Uterus (tissue), 4 donors: Measurements from ENCODE around the gene SGK2. TPM values are rescaled to one million over a fixed set of nuclear protein-coding genes. Genes with fewer than 3 reads are reported as not detected.

Source experiments
- DNase-seq, 2 donors: peaks; one replicate each; pipeline ENCODE4 v3.0.0-alpha.2; 2019 to 2020
- H3K27ac ChIP-seq, 2 donors: fragments of 200-600 bp; sonication (generic); 1 replicate in 1 of 2; 2 replicates in 1 of 2; pipeline ENCODE4 v1.5.1; 2016 to 2018
- H3K27me3 ChIP-seq, 2 donors: fragments of 200-600 bp; sonication (generic); one replicate each; pipeline ENCODE4 v1.5.1; 2018 to 2019; ENCODE audit warnings: control low read depth in 1 of 2
- H3K36me3 ChIP-seq, 2 donors: fragments of 200-600 bp; sonication (generic); one replicate each; pipeline ENCODE4 v1.5.1; 2019; ENCODE audit warnings: control low read depth in 1 of 2
- H3K4me1 ChIP-seq, 2 donors: fragments of 200-600 bp; sonication (generic); one replicate each; pipeline ENCODE4 v1.5.1; 2018 to 2019; ENCODE audit warnings: control low read depth in 1 of 2
- H3K4me3 ChIP-seq, 2 donors: fragments of 200-600 bp; sonication (generic); 1 replicate in 1 of 2; 2 replicates in 1 of 2; pipeline ENCODE4 v1.5.1; 2018 to 2019; ENCODE audit warnings: mild to moderate bottlenecking in 1 of 2
- H3K9me3 ChIP-seq, 2 donors: fragments of 200-600 bp; sonication (generic); one replicate each; pipeline ENCODE4 v1.5.1; 2019; ENCODE audit warnings: control low read depth in 1 of 2
- POLR2A ChIP-seq, 2 donors: fragments of 450-650 bp; IDR thresholded peaks; one replicate each; pipeline ENCODE4 v1.6.1; 2016; ENCODE audit warnings: antibody characterized with exemption in 2 of 2, mild to moderate bottlenecking in 1 of 2, moderate library complexity in 1 of 2
- intact Hi-C: fragments of 100-400 bp; cut with DNase I; formaldehyde crosslinking; loops from one replicate; pipeline ENCODE4 v1.15.1; 2023; ENCODE audit warnings: low total_unique reads
- total RNA-seq, 4 donors: library from RNA; depleted of rRNA in 3 of 4; stranded (reverse); fragments of >200 nt in 3 of 4; gene quantifications; one replicate each; pipeline versions ENCODE4 v1.1.0 to v1.2.4, GENCODE V29; 2014 to 2023
- TF ChIP-seq, protein P1 (sequence below), 4 experiments: fragments of 200-600 bp in 2 of 4; fragments of 450-650 bp in 2 of 4; sonication (generic) in 2 of 4; IDR thresholded peaks; one replicate each; pipeline ENCODE4 v1.5.1; 2016 to 2019; ENCODE audit warnings: antibody characterized with exemption in 4 of 4, mild to moderate bottlenecking in 2 of 4, moderate library complexity in 1 of 4
- donor health status: DM: yes; HTN: yes; CAD: no.

The SGK2 gene
- total RNA-seq, 4 donors from 2014 or later = 0.77 to 5.9 (median 2.4) TPM; not detected in 1

DNA sequence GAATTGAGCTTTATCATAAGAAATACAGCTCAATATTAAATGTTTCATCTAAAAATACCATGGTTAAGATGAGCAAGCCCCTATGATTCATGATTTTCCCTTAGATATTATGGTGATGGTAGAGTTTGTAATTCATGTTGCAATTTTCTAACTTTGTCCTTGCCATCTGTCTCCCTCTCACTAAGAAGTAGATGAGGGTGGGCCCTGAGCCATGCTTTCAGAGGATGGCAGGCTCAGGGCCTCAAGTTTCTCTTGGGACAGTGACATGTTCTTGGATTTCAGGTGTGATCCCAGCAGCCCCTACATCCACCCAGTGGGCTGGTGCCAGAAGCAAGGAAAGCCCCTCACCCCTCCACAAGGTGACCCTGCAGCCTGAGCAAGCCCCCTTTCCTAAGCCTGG lies 25.8 kb upstream of the SGK2 start:
- intact Hi-C loops = no loop called here
- TF ChIP-seq POLR2A (IDR thresholded peaks at IDR 0.05) = no peak
- TF ChIP-seq, protein P1, sequence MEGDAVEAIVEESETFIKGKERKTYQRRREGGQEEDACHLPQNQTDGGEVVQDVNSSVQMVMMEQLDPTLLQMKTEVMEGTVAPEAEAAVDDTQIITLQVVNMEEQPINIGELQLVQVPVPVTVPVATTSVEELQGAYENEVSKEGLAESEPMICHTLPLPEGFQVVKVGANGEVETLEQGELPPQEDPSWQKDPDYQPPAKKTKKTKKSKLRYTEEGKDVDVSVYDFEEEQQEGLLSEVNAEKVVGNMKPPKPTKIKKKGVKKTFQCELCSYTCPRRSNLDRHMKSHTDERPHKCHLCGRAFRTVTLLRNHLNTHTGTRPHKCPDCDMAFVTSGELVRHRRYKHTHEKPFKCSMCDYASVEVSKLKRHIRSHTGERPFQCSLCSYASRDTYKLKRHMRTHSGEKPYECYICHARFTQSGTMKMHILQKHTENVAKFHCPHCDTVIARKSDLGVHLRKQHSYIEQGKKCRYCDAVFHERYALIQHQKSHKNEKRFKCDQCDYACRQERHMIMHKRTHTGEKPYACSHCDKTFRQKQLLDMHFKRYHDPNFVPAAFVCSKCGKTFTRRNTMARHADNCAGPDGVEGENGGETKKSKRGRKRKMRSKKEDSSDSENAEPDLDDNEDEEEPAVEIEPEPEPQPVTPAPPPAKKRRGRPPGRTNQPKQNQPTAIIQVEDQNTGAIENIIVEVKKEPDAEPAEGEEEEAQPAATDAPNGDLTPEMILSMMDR (IDR thresholded peaks at IDR 0.05) = no peak

DNA sequence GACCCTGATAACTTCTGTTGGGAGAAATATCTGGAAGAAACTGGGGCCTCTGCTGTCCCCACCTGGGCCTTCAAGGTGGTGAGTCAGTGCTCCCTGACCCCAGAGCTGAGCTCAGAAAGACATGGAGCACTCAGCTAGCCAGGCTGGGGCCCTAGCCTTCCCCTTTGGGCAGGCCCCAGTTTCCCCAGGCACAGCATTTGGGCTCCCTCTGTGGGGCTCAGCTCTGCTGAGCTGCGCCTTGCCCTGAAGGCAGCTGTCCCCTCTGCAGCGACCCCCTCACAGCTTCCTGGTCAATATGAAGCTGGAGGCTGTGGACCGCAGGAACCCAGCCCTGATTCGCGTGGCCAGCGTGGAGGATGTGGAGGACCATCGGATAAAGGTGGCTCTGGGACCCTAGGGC lies 24.8 kb upstream of the SGK2 start:
- no peaks in the 10 kb centered on the region for H3K9me3 ChIP-seq
- DNase-seq = no peak
- no peaks in the 10 kb centered on the region for H3K4me1 ChIP-seq
- no peak overlapping the region for H3K27ac ChIP-seq
- H3K4me3 ChIP-seq = no peak overlapping the region
- no peaks in the 10 kb centered on the region for H3K36me3 ChIP-seq
- H3K27me3 ChIP-seq = no peaks in the 10 kb centered on the region
- intact Hi-C loops = no loop called here
- no peak for TF ChIP-seq POLR2A (IDR thresholded peaks at IDR 0.05)
- TF ChIP-seq, protein P1 (IDR thresholded peaks at IDR 0.05) = no peak

More for the DNA sequence above, 25.8 kb upstream of the SGK2 start:
- no peaks in the 10 kb centered on the region for H3K36me3 ChIP-seq
- no peaks in the 10 kb centered on the region for H3K9me3 ChIP-seq
- no peaks in the 10 kb centered on the region for H3K4me1 ChIP-seq
- no peak for DNase-seq
- no peak overlapping the region for H3K4me3 ChIP-seq
- no peaks in the 10 kb centered on the region for H3K27me3 ChIP-seq
- no peak overlapping the region for H3K27ac ChIP-seq

DNA sequence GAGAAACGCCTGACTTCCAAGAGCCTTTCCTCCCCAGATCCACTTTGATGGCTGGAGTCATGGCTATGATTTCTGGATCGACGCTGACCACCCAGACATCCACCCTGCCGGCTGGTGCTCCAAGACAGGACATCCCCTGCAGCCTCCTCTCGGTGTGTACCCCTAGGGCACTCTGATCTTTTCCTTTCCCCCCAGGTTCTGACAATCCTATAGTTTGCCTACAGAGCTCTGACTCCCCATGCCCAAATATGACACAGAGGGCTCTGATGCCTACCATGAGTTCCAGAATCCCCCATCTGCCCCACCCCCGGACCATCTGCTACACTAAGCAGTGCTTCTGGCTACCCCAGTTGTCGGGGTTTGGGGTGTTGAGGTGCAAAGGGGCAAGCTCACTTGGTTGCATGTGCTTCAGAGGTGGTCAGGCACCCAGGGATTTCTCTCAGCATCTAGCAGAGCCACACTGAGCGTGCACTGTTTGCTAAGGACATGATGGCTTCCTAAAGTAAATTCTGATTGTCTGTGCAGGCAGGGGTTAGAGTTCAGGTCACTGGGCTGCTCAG lies 24.0 kb upstream of the SGK2 start:
- no peak for TF ChIP-seq POLR2A (IDR thresholded peaks at IDR 0.05)
- TF ChIP-seq, protein P1 (IDR thresholded peaks at IDR 0.05) = no peak
- Histone ChIP-seq H3K4me3 (no peak overlapping the region), H3K4me1 (no peaks in the 10 kb centered on the region), H3K36me3 (no peaks in the 10 kb centered on the region), H3K27me3 (no peaks in the 10 kb centered on the region), H3K27ac (no peak overlapping the region), H3K9me3 (no peaks in the 10 kb centered on the region)
- DNase-seq = no peak
- intact Hi-C loops = no loop called here

GRCh38 chr20:43535370-43536004 lies 23.3 kb upstream of the SGK2 start:
- no peak for TF ChIP-seq POLR2A (IDR thresholded peaks at IDR 0.05)
- TF ChIP-seq, protein P1 (IDR thresholded peaks at IDR 0.05) = no peak
- intact Hi-C loops = no loop called here
- H3K27ac ChIP-seq = no peak overlapping the region
- no peak overlapping the region for H3K4me3 ChIP-seq
- H3K9me3 ChIP-seq = no peaks in the 10 kb centered on the region
- no peak for DNase-seq
- no peaks in the 10 kb centered on the region for H3K27me3 ChIP-seq
- no peaks in the 10 kb centered on the region for H3K36me3 ChIP-seq
- H3K4me1 ChIP-seq = no peaks in the 10 kb centered on the region

DNA sequence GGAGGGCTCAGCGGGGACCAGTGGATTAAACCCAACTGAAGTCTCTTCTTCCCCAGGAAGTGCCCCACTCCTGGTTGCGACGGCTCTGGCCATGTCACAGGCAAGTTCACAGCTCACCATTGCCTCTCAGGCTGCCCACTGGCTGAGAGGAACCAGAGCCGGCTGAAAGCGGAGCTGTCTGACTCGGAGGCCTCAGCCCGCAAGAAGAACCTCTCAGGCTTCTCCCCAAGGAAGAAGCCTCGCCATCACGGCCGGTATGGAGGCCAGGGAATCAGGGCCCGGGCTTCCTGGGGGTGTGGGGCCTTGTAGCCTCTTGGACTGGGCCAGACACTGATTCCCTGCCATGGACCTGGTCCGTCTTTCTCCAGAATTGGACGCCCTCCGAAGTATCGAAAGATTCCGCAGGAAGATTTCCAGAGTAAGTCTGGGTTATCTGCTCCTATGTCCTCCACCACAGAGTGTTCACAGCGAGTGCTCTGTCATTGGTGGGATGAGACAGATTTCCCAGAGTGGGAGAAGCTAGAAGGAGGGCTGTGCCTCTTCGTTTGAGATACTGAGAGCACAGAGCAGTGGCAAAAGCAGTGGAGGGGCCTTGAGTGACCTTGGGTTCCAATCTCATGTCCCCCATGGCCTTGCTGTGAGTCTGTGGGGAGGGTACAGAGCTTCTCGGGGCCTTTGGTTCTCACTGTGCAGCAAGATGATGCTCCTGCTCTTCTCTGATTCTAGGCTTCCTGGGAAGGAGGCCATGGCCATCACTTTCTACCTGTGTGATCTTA lies 22.6 kb upstream of the SGK2 start:
- intact Hi-C loops = no loop called here
- H3K27ac ChIP-seq = no peak overlapping the region
- no peaks in the 10 kb centered on the region for H3K9me3 ChIP-seq
- no peaks in the 10 kb centered on the region for H3K4me1 ChIP-seq
- H3K27me3 ChIP-seq = no peaks in the 10 kb centered on the region
- no peak for DNase-seq
- no peaks in the 10 kb centered on the region for H3K36me3 ChIP-seq
- TF ChIP-seq POLR2A (IDR thresholded peaks at IDR 0.05) = no peak
- TF ChIP-seq, protein P1 (IDR thresholded peaks at IDR 0.05) = no peak
- H3K4me3 ChIP-seq = no peak overlapping the region
